Brain microvascular endothelial cell (primary cell): Measurements from ENCODE around the gene PXDN.

Experiments used
- DNase-seq: peaks from one replicate; pipeline ENCODE4 v3.0.0-alpha.2; 2020
- H3K27ac ChIP-seq: fragments of 250-450 bp; sonication (Bioruptor Pico); 2 replicates; pipeline ENCODE4 v1.5.1; 2020; ENCODE audit warnings: mild to moderate bottlenecking, moderate library complexity
- H3K27me3 ChIP-seq: fragments of 250-450 bp; sonication (Bioruptor Pico); replicated peaks from 2 replicates; pipeline ENCODE4 v1.5.1; 2020; ENCODE audit warnings: mild to moderate bottlenecking
- H3K36me3 ChIP-seq: fragments of 250-450 bp; sonication (Bioruptor Pico); replicated peaks from 2 replicates; pipeline ENCODE4 v1.5.1; 2020; ENCODE audit warnings: mild to moderate bottlenecking
- H3K4me3 ChIP-seq: 2 replicates; pipeline ENCODE4 v1.5.1; 2011; ENCODE audit warnings: low read depth, mild to moderate bottlenecking, control low read depth, low read length, moderate library complexity
- in situ Hi-C: cut with HindIII; loops from 2 replicates; pipeline ENCODE4 v1.10.0; 2017; ENCODE audit warnings: low sequenced_read_pairs, low pct_ligation_motif_present
- TF ChIP-seq, protein P1 (sequence below): IDR thresholded peaks from 2 replicates; pipeline ENCODE4 v1.5.1; 2011; ENCODE audit warnings: low read depth, mild to moderate bottlenecking, moderate library complexity, low read length, control low read depth, inconsistent platforms; ENCODE audit errors: missing control alignments

Gene PXDN

DNA sequence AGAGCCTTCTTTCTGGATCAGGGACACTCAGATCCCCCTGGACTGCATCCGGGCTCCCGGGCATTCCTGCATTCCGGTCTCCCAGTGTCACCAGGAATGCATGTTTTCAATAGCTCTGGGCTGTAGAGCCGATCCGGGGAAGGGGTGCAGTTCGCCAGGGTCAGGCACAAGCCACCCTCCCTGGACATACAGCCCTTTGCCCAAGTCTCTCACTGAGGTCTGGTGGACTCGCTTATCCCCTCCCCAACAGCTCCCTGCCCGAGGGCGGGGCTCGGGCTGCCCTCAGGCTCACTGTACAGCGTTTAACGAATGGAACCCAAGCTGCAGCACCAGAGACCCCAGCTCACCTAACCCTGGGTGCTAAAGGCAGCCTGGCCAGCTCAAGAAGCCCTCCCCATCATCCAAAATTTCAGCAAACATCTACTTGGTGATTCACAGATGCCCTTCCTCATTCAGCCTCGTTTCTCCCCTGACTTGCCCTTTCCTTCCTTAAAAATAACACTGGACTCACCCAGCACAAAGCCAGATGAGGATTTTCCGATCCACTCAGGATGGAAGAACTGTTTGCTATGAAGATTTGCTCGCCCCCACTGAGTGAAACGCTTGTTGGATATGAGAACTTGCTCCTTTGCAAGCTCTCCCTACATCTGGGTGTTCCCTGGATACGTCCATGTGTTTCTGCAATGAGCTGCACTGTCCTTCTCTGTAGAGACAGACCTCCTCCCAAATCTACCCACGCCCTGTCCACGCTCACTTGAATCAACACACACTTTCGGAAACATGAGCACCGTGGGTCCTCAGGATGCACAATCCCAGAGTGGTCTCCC is 58.1 kb downstream of the PXDN start:
- TF ChIP-seq, protein P1, sequence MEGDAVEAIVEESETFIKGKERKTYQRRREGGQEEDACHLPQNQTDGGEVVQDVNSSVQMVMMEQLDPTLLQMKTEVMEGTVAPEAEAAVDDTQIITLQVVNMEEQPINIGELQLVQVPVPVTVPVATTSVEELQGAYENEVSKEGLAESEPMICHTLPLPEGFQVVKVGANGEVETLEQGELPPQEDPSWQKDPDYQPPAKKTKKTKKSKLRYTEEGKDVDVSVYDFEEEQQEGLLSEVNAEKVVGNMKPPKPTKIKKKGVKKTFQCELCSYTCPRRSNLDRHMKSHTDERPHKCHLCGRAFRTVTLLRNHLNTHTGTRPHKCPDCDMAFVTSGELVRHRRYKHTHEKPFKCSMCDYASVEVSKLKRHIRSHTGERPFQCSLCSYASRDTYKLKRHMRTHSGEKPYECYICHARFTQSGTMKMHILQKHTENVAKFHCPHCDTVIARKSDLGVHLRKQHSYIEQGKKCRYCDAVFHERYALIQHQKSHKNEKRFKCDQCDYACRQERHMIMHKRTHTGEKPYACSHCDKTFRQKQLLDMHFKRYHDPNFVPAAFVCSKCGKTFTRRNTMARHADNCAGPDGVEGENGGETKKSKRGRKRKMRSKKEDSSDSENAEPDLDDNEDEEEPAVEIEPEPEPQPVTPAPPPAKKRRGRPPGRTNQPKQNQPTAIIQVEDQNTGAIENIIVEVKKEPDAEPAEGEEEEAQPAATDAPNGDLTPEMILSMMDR = no peak
- peak; percentile 49 for DNase-seq
- Histone ChIP-seq H3K36me3 (peaks cover 37% of the 10 kb centered on the region), H3K4me3 (no peak overlapping the region), H3K27me3 (no peaks in the 10 kb centered on the region), H3K27ac (peak overlapping the region; percentile 54)
- in situ Hi-C loops = no loop called here

DNA sequence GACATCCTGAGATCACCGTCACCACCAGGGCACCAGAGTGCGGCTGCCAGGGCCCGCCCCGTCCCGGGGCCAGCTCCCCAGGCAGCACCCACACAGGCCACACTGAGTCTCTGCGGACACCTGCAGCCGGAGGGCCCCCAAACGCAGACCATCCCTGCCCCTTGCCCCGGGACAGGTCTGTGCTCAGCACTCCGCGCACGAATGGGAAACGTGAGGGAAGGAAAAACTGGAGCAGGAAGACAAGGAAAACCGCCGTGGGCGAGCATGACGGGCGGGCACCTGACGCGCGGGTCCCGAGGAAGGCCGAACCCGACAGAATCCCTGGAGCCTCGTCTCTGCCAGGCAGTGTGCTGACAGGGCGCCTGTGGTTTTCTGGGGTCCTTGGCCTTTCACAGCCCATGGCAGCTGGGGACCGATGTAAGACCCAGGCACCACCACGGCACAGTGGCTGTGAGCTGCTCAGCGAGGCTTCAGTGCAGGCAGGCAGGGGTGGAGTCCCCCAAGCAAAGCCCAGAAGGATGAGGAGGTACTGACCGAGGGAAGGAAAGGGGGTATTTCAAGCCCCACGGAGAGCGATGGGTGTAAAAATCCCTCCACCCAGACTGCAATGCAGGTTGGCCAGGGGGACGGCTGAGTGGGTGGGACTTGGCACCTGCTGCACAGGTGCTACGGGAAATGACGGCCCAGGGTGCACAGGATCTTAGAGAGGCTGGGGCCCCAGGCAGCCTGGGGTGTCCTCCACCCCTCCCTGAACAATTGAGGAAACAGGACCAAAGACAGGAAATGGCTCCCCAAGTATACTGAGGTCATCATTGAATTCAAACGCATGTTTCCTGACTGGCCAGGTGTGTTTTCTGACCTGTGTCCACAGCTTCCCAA is 59.0 kb downstream of the PXDN start:
- TF ChIP-seq, protein P1 = no peak
- Histone ChIP-seq H3K27me3 (no peaks in the 10 kb centered on the region), H3K4me3 (no peak overlapping the region), H3K27ac (peak overlapping the region; percentile 54), H3K36me3 (peaks cover 37% of the 10 kb centered on the region)
- DNase-seq = no peak
- in situ Hi-C loops = no loop called here

DNA sequence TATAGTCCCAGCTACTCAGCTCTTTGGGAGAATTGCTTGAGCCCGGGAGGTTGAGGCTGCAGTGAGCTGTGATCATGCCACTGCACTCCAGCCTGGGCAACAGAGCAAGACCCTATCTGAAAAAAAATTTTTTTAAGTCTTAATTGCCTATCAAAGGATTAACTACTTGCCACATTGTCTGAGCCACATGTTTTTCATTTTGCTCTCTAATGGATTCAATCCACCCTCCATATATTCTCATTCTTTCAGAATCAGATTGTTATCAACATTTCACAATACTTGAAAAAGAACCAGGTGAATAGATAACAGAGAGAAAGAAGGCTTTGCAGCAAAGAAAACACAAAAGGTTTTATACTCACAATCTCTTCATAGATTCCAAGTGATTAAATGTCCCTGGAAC is 61.0 kb downstream of the PXDN start:
- in situ Hi-C loops = no loop called here
- Histone ChIP-seq H3K36me3 (peaks cover 47% of the 10 kb centered on the region), H3K4me3 (no peak overlapping the region), H3K27ac (no peak overlapping the region), H3K27me3 (no peaks in the 10 kb centered on the region)
- TF ChIP-seq, protein P1 = no peak
- DNase-seq = no peak

DNA sequence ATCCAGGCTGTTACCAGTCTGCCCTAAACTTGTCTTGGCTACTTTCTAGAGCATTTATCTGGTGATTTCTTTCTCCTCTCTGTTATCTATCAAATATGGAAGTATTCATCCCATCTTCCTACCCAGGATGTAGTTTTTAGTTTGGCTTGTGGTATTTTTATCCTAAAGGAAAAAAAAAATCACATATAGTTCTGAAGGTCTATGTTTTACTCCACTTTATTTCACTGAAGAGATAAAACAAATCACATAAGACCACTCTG is 62.2 kb downstream of the PXDN start:
- TF ChIP-seq, protein P1 = no peak
- peaks cover 51% of the 10 kb centered on the region for H3K36me3 ChIP-seq
- no peaks in the 10 kb centered on the region for H3K27me3 ChIP-seq
- no peak overlapping the region for H3K4me3 ChIP-seq
- DNase-seq = no peak
- in situ Hi-C loops = no loop called here
- no peak overlapping the region for H3K27ac ChIP-seq

DNA sequence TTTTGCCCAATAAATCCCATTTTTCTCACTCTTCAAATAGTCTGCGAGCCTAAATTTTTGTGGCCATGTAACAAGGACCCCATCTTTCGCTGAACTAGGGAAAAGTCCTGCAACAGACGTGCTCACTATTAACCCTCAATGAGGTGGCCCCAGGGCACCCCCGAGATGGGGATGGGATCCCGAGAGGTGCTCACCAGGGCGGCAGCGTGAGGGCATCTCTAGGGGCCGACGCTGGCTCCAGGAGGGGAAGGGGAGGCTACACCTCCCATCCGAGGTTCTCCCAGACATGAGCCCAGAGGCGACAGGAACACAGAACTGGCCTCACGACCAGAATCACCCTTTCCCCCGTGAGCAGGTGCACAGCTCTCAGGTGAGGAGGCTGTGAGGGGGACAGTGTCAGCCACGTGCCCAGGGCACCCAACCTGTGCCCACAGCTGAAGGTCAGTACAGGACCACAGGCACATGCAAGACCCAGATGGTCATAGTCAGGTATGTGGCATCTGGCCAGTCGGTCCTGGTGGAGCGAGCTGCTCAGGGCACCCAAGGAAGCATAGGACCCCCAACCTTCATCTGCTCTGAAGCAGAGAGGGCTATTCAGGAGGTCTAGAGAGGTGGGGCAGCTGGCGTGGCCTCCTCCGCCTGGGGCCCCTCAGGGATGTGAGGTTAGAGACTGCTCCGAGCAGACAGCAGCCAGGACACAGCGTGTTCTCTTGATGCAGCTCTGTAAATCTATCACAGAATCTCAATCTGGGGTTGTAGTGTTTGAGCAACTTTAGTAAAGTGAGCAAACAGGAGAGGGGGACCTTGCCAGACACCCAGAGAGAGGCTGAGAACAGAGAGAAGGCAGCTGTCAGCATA is 62.8 kb downstream of the PXDN start:
- no peak for DNase-seq
- in situ Hi-C loops = no loop called here
- TF ChIP-seq, protein P1 = no peak
- Histone ChIP-seq H3K4me3 (no peak overlapping the region), H3K27ac (no peak overlapping the region), H3K27me3 (no peaks in the 10 kb centered on the region), H3K36me3 (peaks cover 54% of the 10 kb centered on the region)
